Peyer's patch (tissue), 4 donors: ENCODE data around the gene FXYD1. TPM values are rescaled to one million over a fixed set of nuclear protein-coding genes. Genes with fewer than 3 reads are reported as not detected.
"Not testable (repeated sequence)": the region's sequence is repeated elsewhere in the genome, so short reads cannot be mapped to it uniquely, and the experiment has no call there.

ENCODE experiments used
- DNase-seq, 3 donors: peaks; one replicate each; pipeline ENCODE4 v3.0.0-alpha.2; 2017 to 2019
- H3K27ac ChIP-seq, 4 donors: fragments of 200-600 bp; sonication (generic); one replicate each; pipeline ENCODE4 v1.5.1; 2016 to 2019
- H3K27me3 ChIP-seq, 2 donors: fragments of 200-600 bp; sonication (generic); one replicate each; pipeline ENCODE4 v1.5.1; 2019
- H3K36me3 ChIP-seq, 3 donors: fragments of 200-600 bp; sonication (generic); one replicate each; pipeline ENCODE4 v1.5.1; 2016 to 2019
- H3K4me1 ChIP-seq, 4 donors: fragments of 200-600 bp; sonication (generic); one replicate each; pipeline ENCODE4 v1.5.1; 2016 to 2019
- H3K4me3 ChIP-seq, 4 donors: fragments of 200-600 bp; sonication (generic); 1 replicate in 3 of 4; 2 replicates in 1 of 4; pipeline ENCODE4 v1.5.1; 2016 to 2019; ENCODE audit warnings: mild to moderate bottlenecking in 1 of 4
- H3K9me3 ChIP-seq, 4 donors: fragments of 200-600 bp; sonication (generic); one replicate each; pipeline ENCODE4 v1.5.1; 2016 to 2019; ENCODE audit warnings: mild to moderate bottlenecking in 1 of 4
- POLR2A ChIP-seq, 2 donors: fragments of 450-650 bp; IDR thresholded peaks; one replicate each; pipeline ENCODE4 v1.5.1; 2017; ENCODE audit warnings: antibody characterized with exemption in 2 of 2, mild to moderate bottlenecking in 2 of 2, moderate library complexity in 2 of 2
- total RNA-seq, 4 donors: library from RNA; depleted of rRNA; stranded (reverse); fragments of >200 nt; gene quantifications; one replicate each; pipeline ENCODE4 v1.1.0, GENCODE V29; 2016
- TF ChIP-seq, protein P1 (sequence below), 6 experiments: fragments of 450-650 bp in 4 of 6; fragments of 200-600 bp in 2 of 6; sonication (generic) in 1 of 6; IDR thresholded peaks; one replicate each; pipeline ENCODE4 v1.5.1; 2017 to 2019; ENCODE audit warnings: antibody characterized with exemption in 6 of 6, mild to moderate bottlenecking in 3 of 6, moderate library complexity in 1 of 6

The FXYD1 gene
- total RNA-seq, 4 donors from 2014 or later = 12.3 to 12.7 TPM; not detected in 2

DNA sequence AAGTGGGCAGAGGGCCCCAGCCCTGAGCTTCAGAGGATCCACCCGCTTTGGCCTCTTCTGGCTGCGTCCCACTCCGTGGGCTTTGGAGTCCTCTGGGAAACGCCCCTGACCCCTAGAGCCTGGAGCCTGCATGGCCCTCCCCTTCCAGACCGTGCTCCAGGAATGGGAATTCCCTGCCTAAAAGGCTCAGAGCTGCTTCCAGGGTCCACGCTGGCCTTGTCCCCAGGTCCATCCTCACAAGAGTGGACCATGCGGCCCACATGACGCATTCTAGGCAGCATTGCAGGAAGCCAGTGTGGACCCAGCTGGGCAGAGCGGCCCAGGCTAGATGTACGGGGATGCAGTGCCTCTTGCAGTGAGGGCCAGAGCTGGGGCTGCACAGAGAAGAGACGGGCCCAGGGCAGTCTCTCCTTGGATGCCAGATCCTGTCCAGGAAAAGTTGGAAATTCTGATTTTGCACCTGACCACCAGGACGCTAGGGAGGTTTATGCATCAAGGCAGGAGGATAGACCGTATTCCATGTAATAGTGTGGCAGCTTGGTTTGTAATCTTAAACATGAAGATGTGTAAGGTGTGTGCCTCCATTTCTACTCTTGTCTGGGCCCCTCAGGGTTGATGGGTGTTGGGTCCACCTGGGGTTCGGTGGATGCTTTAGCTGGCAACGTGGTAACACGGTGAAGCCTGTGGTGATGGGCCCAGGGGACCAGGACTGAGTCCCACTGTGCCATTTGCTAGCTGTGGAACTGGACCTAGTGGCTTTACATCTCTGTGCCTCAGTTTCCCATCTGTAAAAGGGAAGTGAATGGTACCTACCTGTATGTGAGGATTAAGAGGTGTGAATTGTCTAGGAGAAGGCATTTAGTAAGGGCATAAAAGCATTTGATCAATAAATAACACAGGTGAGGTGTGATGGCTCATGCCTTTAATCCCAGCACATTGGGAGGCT lies 37.8 kb upstream of the FXYD1 start:
- Histone ChIP-seq H3K9me3 (no peaks in the 10 kb centered on the region), H3K27me3 (no peaks in the 10 kb centered on the region), H3K4me1 (no peaks in the 10 kb centered on the region), H3K36me3 (no peaks in the 10 kb centered on the region), H3K4me3 (no peak overlapping the region), H3K27ac (no peak overlapping the region)
- DNase-seq = no peak
- TF ChIP-seq, protein P1, sequence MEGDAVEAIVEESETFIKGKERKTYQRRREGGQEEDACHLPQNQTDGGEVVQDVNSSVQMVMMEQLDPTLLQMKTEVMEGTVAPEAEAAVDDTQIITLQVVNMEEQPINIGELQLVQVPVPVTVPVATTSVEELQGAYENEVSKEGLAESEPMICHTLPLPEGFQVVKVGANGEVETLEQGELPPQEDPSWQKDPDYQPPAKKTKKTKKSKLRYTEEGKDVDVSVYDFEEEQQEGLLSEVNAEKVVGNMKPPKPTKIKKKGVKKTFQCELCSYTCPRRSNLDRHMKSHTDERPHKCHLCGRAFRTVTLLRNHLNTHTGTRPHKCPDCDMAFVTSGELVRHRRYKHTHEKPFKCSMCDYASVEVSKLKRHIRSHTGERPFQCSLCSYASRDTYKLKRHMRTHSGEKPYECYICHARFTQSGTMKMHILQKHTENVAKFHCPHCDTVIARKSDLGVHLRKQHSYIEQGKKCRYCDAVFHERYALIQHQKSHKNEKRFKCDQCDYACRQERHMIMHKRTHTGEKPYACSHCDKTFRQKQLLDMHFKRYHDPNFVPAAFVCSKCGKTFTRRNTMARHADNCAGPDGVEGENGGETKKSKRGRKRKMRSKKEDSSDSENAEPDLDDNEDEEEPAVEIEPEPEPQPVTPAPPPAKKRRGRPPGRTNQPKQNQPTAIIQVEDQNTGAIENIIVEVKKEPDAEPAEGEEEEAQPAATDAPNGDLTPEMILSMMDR (IDR thresholded peaks at IDR 0.05) = no peak
- no peak for TF ChIP-seq POLR2A (IDR thresholded peaks at IDR 0.05)

DNA sequence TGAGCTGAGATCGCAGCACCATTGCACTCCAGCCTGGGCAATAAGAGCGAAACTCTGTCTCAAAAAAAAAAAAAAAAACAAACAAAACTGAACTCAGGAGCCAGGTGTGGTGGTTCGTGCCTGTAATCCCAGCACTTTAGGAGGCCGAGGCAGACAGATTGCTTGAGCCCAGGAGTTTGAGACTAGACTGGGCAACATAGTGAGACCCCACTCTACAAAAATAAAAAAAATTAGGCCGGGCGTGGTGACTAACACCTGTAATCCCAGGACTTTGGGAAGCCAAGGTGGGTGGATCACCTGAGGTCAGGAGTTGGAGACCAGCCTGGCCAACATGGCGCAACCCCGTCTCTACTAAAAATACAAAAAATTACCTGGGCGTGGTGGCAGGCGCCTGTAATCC lies 36.7 kb upstream of the FXYD1 start:
- not testable (repeated sequence) for DNase-seq, H3K36me3 ChIP-seq, H3K4me3 ChIP-seq, H3K9me3 ChIP-seq, H3K27me3 ChIP-seq, H3K27ac ChIP-seq, H3K4me1 ChIP-seq

DNA sequence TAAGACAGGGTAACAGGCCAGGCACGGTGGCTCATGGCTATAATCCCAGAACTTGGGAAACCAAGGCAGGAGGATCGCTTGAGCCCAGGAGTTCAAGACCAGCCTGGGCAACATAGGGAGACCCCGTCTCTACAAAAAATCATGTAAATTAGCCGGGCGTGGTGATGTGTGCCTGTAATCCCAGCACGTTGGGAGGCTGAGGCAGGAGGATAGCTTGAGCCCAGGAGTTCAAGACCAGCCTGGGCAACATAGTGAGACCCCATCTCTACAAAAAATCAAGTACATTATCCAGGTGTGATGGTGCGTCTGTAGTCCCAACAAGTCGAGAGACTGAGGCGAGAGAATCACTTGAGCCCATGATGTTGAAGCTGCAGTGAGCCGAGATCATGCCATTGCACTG lies 35.0 kb upstream of the FXYD1 start:
- H3K4me3 ChIP-seq, H3K36me3 ChIP-seq, H3K4me1 ChIP-seq, DNase-seq, H3K27ac ChIP-seq, H3K27me3 ChIP-seq, H3K9me3 ChIP-seq: not testable (repeated sequence)

DNA sequence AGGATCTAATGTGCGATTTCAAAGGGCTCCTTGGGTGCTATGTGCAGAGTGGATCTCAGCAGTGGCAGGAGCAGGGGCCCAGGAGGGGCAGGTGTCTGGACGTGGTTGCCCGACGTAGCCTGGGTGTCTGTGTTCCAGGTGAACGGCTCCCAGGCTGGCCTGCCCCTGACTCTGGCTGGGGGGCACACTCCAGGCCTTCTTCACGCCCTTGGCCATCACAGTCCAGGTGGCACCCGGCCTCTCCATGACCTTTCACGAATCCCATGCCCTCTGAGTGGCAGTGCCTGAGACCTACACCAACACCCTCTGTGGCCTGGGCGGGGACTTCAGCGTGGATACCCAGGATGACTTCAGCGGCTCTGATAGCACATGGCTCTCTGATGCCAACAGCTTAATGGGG lies 34.3 kb upstream of the FXYD1 start:
- Histone ChIP-seq H3K9me3 (no peaks in the 10 kb centered on the region), H3K4me3 (no peak overlapping the region), H3K27ac (no peak overlapping the region), H3K4me1 (peaks cover 0 to 6% (median 0%) of the 10 kb centered on the region in 4 donors), H3K36me3 (no peaks in the 10 kb centered on the region), H3K27me3 (no peaks in the 10 kb centered on the region)
- TF ChIP-seq POLR2A (IDR thresholded peaks at IDR 0.05) = no peak
- TF ChIP-seq, protein P1 (IDR thresholded peaks at IDR 0.05) = no peak
- DNase-seq = no peak

DNA sequence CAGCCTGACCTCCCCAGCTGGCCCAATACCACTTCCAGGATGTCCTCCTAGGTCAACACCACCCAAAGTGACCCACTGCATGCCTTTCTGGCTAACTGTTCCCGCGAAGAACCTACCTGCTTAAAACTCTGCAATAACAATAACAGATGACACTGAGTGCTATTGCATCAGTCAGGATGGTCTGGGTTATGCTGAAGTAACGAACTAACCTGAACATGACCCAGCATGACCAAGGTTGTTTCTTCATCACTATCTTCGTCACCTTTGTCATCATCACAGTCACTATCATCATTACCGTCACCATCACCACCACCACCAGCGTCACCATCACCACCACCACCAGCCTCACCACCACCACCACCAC lies 33.6 kb upstream of the FXYD1 start:
- H3K4me1 ChIP-seq = peaks cover 0 to 9% (median 0%) of the 10 kb centered on the region in 4 donors
- no peak overlapping the region for H3K4me3 ChIP-seq
- no peaks in the 10 kb centered on the region for H3K36me3 ChIP-seq
- no peak for DNase-seq
- no peaks in the 10 kb centered on the region for H3K9me3 ChIP-seq
- TF ChIP-seq, protein P1 (IDR thresholded peaks at IDR 0.05) = no peak
- no peak overlapping the region for H3K27ac ChIP-seq
- no peaks in the 10 kb centered on the region for H3K27me3 ChIP-seq

DNA sequence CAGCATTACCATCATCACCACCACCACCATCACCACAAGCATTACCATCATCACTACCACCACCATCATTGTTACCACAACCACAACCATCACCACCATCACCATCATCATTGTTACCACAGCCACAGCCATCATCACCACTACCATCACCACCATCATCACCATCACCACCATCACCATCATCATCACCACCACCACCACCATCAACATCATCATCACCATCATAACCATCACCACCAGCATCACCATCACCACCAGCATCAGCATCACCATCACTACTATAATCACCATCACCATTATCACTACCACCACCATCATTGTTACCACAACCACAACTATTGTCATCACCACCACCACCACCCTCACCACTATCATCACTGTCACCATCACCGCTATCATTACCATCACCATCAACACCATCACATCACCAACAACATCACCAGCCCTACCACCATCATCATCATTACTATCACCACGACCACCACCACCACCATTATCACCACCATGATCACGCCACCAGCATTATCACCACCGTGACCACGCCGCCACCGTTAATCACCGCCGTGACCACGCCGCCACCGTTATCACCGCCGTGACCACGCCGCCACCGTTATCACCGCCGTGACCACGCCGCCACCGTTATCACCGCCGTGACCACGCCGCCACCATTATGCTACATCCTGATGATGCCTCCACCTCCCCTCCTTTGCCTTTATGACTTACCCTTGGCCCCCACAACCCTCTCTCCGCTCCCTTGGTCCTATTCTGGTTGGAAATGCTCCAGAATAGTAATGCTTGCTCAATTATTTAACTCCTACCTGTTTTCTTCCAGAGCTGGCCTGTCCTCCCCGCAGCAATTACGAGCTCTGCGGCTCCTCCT lies 33.0 kb upstream of the FXYD1 start:
- Histone ChIP-seq H3K4me3 (no peak overlapping the region), H3K4me1 (peaks cover 0 to 9% (median 0%) of the 10 kb centered on the region in 4 donors), H3K27me3 (no peaks in the 10 kb centered on the region), H3K9me3 (no peaks in the 10 kb centered on the region), H3K27ac (no peak overlapping the region), H3K36me3 (no peaks in the 10 kb centered on the region)
- TF ChIP-seq POLR2A (IDR thresholded peaks at IDR 0.05) = no peak
- TF ChIP-seq, protein P1 (IDR thresholded peaks at IDR 0.05) = no peak
- no peak for DNase-seq
